Muscle layer of colon (tissue), 2 donors: ENCODE results near the gene BOC.

Experiments used
- H3K27ac ChIP-seq: one replicate; pipeline ENCODE4 v1.7.0; 2013; ENCODE audit warnings: low read depth, mild to moderate bottlenecking, low read length, moderate library complexity
- H3K27me3 ChIP-seq, 2 donors: one replicate each; pipeline ENCODE4 v1.7.0; 2013; ENCODE audit warnings: low read length in 2 of 2, mild to moderate bottlenecking in 2 of 2; ENCODE audit not compliant: insufficient read depth in 2 of 2, control insufficient read depth in 1 of 2
- H3K36me3 ChIP-seq: one replicate; pipeline ENCODE4 v1.7.0; 2013; ENCODE audit warnings: mild to moderate bottlenecking, low read length; ENCODE audit not compliant: insufficient read depth
- H3K4me1 ChIP-seq: one replicate; pipeline ENCODE4 v1.7.0; 2013; ENCODE audit warnings: mild to moderate bottlenecking, low read length; ENCODE audit not compliant: insufficient read depth
- H3K4me3 ChIP-seq, 2 donors: one replicate each; pipeline ENCODE4 v1.7.0; 2013; ENCODE audit warnings: low read length in 2 of 2, low read depth in 1 of 2, mild to moderate bottlenecking in 1 of 2, moderate library complexity in 1 of 2
- H3K9ac ChIP-seq: one replicate; pipeline ENCODE4 v1.7.0; 2013; ENCODE audit warnings: low read length
- H3K9me3 ChIP-seq: one replicate; pipeline ENCODE4 v1.7.0; 2013; ENCODE audit warnings: mild to moderate bottlenecking, low read length
- donor health status: abdominal sarcoma.
- donor health status: Adenocarcinoma of cecum.

BOC gene

GRCh38 chr3:113264283-113265131 lies 53.1 kb downstream of the BOC start:
- Histone ChIP-seq H3K4me3 (no peak overlapping the region), H3K27me3 (no peaks in the 10 kb centered on the region), H3K27ac (no peak overlapping the region), H3K4me1 (peaks cover 57% of the 10 kb centered on the region), H3K9ac (no peak overlapping the region), H3K36me3 (peaks cover 41% of the 10 kb centered on the region), H3K9me3 (no peaks in the 10 kb centered on the region)

DNA sequence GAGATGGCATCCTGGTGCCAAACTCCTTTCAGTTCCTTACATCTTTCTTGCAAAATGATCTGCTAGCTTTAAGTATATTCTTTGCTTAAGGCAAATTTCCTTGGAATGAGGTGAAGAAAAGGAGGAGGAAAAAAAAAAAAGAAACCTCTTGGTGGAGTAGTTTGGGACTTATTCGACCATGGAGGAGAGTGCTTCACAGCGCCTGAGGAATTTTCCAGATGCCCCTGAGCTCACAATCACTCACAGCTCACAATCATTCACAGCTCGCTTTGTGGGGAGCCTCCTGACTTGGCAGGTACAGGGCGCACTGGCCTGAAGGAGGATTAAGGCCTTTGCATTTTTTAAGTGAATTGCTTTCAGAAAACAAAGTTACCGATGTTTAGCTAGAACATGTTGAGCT lies 53.9 kb downstream of the BOC start:
- H3K27ac ChIP-seq: peak overlapping the region; percentile 20
- H3K4me3 ChIP-seq: no peak overlapping the region
- H3K36me3 ChIP-seq: peaks cover 49% of the 10 kb centered on the region
- H3K9me3 ChIP-seq: no peaks in the 10 kb centered on the region
- no peak overlapping the region for H3K9ac ChIP-seq
- no peaks in the 10 kb centered on the region for H3K27me3 ChIP-seq
- H3K4me1 ChIP-seq: peaks cover 50% of the 10 kb centered on the region

DNA sequence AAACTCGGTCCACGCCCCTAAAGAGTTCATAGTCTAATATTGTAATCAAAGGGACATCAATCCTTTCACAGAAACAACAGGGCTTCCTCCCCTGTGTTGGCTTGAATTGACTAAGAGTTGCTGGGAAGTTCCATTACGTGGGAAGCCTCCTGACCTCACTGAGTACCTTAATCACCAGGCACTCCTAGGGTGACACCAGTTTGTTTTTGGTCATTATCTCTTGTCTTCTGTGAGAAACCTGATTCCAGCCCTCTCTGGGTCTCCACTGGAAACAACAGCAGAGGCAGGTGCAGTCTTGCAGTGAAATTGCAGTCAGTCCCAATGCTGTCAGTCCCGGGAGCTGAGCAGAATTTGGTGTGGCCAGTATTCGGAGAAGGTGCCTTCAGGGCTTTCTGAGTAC lies 55.4 kb downstream of the BOC start:
- no peak overlapping the region for H3K27ac ChIP-seq
- H3K36me3 ChIP-seq: peaks cover 64% of the 10 kb centered on the region
- H3K9me3 ChIP-seq: no peaks in the 10 kb centered on the region
- peaks cover 35% of the 10 kb centered on the region for H3K4me1 ChIP-seq
- no peak overlapping the region for H3K9ac ChIP-seq
- no peaks in the 10 kb centered on the region for H3K27me3 ChIP-seq
- H3K4me3 ChIP-seq: no peak overlapping the region

DNA sequence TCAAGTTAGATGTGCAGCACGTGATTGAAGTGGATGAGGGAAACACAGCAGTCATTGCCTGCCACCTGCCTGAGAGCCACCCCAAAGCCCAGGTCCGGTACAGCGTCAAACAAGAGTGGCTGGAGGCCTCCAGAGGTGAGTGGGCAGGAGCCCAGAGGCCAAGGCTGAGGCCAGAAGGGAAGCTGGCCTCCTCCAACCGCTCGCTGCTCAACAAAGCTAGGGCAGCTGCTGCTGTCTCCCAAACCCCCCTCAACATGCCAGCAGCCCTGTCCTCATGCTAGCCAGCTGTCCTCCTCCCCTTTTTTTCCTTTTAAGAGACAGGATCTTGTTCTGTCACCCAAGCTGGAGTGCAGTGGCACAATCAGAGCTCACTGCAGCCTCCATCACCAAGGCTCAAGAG lies 57.0 kb downstream of the BOC start:
- H3K27ac ChIP-seq: no peak overlapping the region

GRCh38 chr3:113268942-113269341 lies 57.6 kb downstream of the BOC start:
- H3K4me3 ChIP-seq: no peak overlapping the region
- no peaks in the 10 kb centered on the region for H3K27me3 ChIP-seq
- H3K9ac ChIP-seq: no peak overlapping the region
- no peak overlapping the region for H3K27ac ChIP-seq
- peaks cover 14% of the 10 kb centered on the region for H3K4me1 ChIP-seq
- peaks cover 68% of the 10 kb centered on the region for H3K36me3 ChIP-seq
- H3K9me3 ChIP-seq: no peaks in the 10 kb centered on the region

More for the DNA sequence above, 57.0 kb downstream of the BOC start:
- Histone ChIP-seq H3K4me3 (no peak overlapping the region), H3K9me3 (no peaks in the 10 kb centered on the region), H3K9ac (no peak overlapping the region), H3K36me3 (peaks cover 68% of the 10 kb centered on the region), H3K27me3 (no peaks in the 10 kb centered on the region), H3K4me1 (peaks cover 20% of the 10 kb centered on the region)

DNA sequence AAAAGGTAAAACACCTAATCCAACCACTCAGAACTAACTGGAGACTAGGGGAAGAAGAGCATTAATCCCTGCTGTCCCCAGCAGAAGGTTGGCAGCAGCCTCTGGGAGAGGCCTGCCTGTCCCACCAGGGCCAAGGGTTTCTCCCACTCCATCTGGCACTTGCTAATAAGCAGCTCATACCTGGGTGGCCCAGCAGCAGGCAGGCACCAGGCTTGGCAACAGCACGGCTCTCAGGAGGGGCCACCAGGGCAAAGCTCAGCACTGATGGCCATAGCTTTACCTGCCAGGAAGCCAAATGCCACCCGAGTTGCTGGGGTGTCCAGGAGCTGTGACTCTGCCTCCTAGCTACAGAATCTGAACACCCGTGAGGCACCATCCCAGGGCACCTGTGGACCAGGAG lies 58.3 kb downstream of the BOC start:
- Histone ChIP-seq H3K4me1 (peaks cover 7% of the 10 kb centered on the region), H3K9me3 (no peaks in the 10 kb centered on the region), H3K4me3 (no peak overlapping the region), H3K27ac (no peak overlapping the region), H3K27me3 (no peaks in the 10 kb centered on the region), H3K36me3 (peaks cover 70% of the 10 kb centered on the region), H3K9ac (no peak overlapping the region)

DNA sequence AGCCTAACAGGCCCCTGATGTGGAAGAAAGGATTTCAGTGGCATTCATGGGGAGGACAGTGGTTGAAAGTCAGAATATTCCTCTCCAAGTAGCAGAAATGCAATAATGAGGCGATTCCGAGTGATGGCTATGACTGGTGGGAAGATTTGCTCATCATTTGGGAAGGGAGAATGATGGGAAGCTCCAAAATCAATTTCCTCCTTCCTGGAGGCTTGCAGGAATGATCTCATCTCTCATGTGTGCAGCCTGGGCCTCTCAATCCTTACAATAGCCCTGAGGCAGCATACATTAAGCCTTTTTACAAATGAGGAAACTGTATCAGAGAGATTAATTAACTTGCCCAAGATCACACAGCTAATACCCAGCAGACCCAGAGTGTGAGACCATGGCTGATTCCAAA lies 58.7 kb downstream of the BOC start:
- Histone ChIP-seq H3K4me3 (no peak overlapping the region), H3K9ac (no peak overlapping the region), H3K27ac (no peak overlapping the region), H3K9me3 (no peaks in the 10 kb centered on the region), H3K4me1 (peaks cover 4% of the 10 kb centered on the region), H3K36me3 (peaks cover 74% of the 10 kb centered on the region), H3K27me3 (no peaks in the 10 kb centered on the region)

DNA sequence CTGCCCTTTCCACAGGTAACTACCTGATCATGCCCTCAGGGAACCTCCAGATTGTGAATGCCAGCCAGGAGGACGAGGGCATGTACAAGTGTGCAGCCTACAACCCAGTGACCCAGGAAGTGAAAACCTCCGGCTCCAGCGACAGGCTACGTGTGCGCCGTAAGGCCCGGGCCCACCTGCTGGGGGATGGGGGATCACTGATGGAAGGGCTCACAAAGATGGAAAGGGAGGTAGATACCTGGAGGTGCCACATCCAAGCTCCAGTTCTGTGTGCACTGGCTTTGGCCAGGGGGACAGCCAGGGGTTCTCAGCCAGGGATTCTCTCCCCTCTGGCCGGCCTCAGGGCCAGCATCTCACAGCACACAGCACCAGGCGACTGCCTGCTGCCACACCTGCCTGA lies 59.4 kb downstream of the BOC start:
- peaks cover 79% of the 10 kb centered on the region for H3K36me3 ChIP-seq
- no peaks in the 10 kb centered on the region for H3K27me3 ChIP-seq
- no peak overlapping the region for H3K4me3 ChIP-seq
- no peak overlapping the region for H3K27ac ChIP-seq
- no peaks in the 10 kb centered on the region for H3K9me3 ChIP-seq
- H3K4me1 ChIP-seq: peaks cover 7% of the 10 kb centered on the region
- no peak overlapping the region for H3K9ac ChIP-seq

DNA sequence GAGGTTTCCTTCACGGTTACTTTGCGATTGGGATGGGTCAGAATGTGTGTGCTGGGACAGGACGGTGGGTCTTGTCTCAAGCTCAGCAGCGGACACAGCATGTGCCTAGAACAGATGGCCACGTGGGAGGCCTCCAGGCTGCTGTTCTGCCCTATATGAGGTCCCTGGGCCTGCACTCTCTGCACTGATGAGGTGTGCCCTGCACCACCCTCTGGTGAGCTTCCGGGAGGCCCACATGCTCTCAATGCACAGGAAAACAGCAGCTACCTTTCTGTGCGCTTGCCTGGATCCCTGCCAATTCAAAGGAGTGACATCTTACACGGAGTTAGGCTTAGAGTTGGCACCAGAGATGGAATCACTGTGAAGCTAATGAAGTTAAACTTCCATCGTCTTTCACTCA lies 59.8 kb downstream of the BOC start:
- H3K4me1 ChIP-seq: peaks cover 11% of the 10 kb centered on the region
- no peaks in the 10 kb centered on the region for H3K9me3 ChIP-seq
- H3K9ac ChIP-seq: no peak overlapping the region
- H3K27me3 ChIP-seq: no peaks in the 10 kb centered on the region
- no peak overlapping the region for H3K27ac ChIP-seq
- H3K36me3 ChIP-seq: peaks cover 83% of the 10 kb centered on the region
- H3K4me3 ChIP-seq: no peak overlapping the region

DNA sequence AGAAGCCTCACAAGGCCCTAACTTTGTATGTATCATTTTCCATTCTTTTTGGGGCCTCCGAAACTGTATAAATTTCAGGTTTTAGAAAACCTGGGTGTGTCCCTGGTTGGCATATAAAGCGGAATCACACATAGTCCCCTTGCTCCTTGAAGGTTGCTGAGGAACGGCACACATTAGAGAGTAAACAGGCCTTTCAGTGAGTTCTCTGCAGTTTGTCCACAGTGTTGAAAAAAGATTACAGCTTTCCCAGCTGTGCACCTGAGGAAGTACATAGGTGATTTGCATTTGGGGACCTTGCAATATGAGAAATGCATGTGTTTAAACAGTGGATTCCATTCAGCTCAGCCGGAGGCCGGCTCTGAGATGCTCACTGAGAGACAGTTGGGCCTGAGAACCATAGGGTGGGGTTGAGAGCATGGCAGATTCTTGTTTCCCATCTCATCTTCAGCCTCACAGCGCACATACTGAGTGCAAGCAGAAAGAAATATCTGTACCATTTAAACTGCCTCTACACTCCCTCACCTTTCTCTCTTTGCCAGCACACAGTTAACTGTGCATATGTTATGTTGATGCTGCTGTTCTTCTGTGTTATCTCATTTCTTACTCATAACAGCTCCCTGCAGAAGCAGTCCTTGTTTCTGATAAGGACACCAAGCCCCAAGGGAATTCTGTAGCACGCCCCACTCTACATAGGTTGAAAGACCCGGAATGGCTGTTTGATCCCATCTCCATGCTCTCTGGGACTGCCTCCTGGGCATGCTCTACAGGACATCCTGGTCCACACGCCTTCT lies 60.4 kb downstream of the BOC start:
- Histone ChIP-seq H3K9ac (no peak overlapping the region), H3K27ac (no peak overlapping the region), H3K27me3 (no peaks in the 10 kb centered on the region), H3K36me3 (peaks cover 85% of the 10 kb centered on the region), H3K9me3 (no peaks in the 10 kb centered on the region), H3K4me1 (peaks cover 17% of the 10 kb centered on the region), H3K4me3 (no peak overlapping the region)

DNA sequence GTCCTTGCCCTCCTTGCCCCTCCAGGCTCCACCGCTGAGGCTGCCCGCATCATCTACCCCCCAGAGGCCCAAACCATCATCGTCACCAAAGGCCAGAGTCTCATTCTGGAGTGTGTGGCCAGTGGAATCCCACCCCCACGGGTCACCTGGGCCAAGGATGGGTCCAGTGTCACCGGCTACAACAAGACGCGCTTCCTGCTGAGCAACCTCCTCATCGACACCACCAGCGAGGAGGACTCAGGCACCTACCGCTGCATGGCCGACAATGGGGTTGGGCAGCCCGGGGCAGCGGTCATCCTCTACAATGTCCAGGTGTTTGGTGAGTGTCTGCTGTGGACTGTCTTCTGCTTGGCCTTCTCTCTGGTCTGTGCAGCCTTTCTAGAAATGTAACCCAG lies 61.0 kb downstream of the BOC start:
- Histone ChIP-seq H3K36me3 (peaks cover 87% of the 10 kb centered on the region), H3K4me1 (peaks cover 23% of the 10 kb centered on the region)

More for the DNA sequence above, 61.0 kb downstream of the BOC start:
- no peak overlapping the region for H3K4me3 ChIP-seq
- H3K27ac ChIP-seq: no peak overlapping the region
- no peak overlapping the region for H3K9ac ChIP-seq
- H3K27me3 ChIP-seq: no peaks in the 10 kb centered on the region
- H3K9me3 ChIP-seq: no peaks in the 10 kb centered on the region
